Astrocyte (in vitro differentiated cells and primary cell): ENCODE results near the gene CTXN2.

Experiments used
- CTCF ChIP-seq: IDR thresholded peaks from 2 replicates; pipeline ENCODE4 v1.5.1; 2011; ENCODE audit warnings: low read depth, mild to moderate bottlenecking, inconsistent platforms, low read length, moderate library complexity; ENCODE audit not compliant: insufficient read depth
- EZH2 ChIP-seq: IDR thresholded peaks from 2 replicates; pipeline ENCODE4 v1.6.1; 2012; ENCODE audit warnings: mild to moderate bottlenecking, low read length, inconsistent platforms; ENCODE audit not compliant: insufficient read depth

DNA sequence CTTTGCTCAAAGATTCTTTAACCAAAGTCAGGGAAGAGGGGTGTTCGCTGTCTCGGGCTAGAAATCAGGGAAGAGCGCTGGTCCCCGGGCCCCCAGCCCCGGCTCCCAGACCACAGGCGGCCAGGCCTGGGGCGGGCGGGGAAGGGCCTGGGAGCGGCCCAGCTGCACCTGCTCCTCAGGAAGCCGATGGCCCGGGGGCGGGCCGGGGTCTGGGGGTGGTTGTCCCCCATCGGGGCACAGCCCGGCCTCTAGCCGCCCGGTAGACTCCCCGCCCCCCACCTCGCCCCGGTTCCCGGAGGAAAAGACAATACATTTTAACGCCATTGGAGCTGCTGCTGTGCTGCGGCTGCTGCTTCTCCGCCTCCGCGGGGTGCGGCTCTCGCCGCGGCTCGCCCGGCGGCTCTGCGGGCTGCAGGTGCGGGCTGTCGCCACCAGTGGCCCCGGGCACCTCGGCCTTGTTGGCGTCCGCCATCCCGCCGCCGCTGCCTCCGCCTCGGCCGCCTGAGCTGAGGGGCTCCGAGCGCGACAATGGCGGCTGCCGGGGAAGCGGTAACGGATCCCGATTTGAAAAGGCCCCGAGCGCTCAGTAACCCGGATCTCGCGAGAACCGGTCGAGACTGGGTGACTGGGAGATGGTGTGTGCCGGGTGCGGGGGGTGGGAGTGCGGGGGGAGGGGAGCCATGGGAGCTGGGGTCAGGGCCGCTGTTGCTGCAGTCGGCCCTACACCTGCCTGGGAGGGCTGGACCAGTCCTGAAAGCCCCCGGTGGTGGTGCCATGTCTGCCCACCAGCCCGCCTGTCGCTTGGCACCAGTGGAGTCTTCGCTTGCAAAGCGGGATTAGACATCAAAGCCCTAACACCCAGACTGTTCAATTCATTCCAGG, 13.5 kb upstream of the CTXN2 start, which contains the start of gene MYEF2:
- TF ChIP-seq EZH2 (no peak), CTCF (no peak)
